Prostate gland (tissue), 2 donors: Measurements from ENCODE around the gene RARB.

ENCODE experiments used
- POLR2A ChIP-seq: fragments of 450-650 bp; IDR thresholded peaks from one replicate; pipeline ENCODE4 v1.6.1; 2016; ENCODE audit warnings: antibody characterized with exemption, mild to moderate bottlenecking
- TF ChIP-seq, protein P1 (sequence below), 4 experiments: fragments of 200-600 bp in 2 of 4; fragments of 450-650 bp in 2 of 4; sonication (generic) in 2 of 4; IDR thresholded peaks; 1 replicate in 3 of 4; 2 replicates in 1 of 4; pipeline ENCODE4 v1.5.1; 2016 to 2019; ENCODE audit warnings: antibody characterized with exemption in 4 of 4, mild to moderate bottlenecking in 2 of 4, moderate library complexity in 2 of 4

DNA sequence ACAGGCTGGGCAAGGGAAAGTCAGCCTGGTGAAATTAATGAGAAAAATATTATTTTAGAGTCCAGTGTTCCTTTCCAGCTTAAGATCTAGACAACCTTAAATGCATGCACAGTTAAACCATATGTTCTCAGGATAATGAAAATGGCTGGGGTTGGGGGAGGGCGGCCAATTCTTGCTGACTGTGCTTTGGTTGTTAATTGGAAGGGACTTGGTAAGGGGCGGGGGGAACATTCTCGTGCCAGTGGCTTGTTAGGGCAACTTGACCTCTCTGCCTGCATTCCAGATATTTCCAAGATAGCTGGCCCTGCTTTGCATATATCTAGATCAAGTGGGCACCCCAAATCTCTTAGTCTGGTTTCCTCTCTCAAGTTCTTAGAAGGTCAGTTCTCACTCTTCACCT lies 124.2 kb downstream of the RARB start:
- TF ChIP-seq, protein P1, sequence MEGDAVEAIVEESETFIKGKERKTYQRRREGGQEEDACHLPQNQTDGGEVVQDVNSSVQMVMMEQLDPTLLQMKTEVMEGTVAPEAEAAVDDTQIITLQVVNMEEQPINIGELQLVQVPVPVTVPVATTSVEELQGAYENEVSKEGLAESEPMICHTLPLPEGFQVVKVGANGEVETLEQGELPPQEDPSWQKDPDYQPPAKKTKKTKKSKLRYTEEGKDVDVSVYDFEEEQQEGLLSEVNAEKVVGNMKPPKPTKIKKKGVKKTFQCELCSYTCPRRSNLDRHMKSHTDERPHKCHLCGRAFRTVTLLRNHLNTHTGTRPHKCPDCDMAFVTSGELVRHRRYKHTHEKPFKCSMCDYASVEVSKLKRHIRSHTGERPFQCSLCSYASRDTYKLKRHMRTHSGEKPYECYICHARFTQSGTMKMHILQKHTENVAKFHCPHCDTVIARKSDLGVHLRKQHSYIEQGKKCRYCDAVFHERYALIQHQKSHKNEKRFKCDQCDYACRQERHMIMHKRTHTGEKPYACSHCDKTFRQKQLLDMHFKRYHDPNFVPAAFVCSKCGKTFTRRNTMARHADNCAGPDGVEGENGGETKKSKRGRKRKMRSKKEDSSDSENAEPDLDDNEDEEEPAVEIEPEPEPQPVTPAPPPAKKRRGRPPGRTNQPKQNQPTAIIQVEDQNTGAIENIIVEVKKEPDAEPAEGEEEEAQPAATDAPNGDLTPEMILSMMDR (IDR thresholded peaks at IDR 0.05), result no peak
- no peak for TF ChIP-seq POLR2A
